SK-N-SH treated with all-trans-retinoic acid at 6 μM for 48 hours (cell line): Measurements from ENCODE around the gene FHIT.

ENCODE experiments used
- BACH2 ChIP-seq: fragments of 250-450 bp; sonication (Bioruptor Pico); IDR thresholded peaks from 2 replicates; pipeline ENCODE4 v1.9.0; 2021; ENCODE audit warnings: mild to moderate bottlenecking, borderline replicate concordance
- CREB5 ChIP-seq: fragments of 250-450 bp; sonication (Bioruptor Pico); IDR thresholded peaks from 2 replicates; pipeline ENCODE4 v1.5.1; 2020; ENCODE audit warnings: low read depth, mild to moderate bottlenecking, moderate library complexity
- CSDC2 ChIP-seq: fragments of 250-450 bp; sonication (Bioruptor Pico); IDR thresholded peaks from 2 replicates; pipeline ENCODE4 v1.5.0; 2020; ENCODE audit warnings: mild to moderate bottlenecking, moderate library complexity
- ESRRG ChIP-seq: fragments of 250-450 bp; sonication (Bioruptor Pico); IDR thresholded peaks from 2 replicates; pipeline ENCODE4 v1.6.1; 2021; ENCODE audit warnings: mild to moderate bottlenecking
- ISL1 ChIP-seq: fragments of 250-450 bp; sonication (Bioruptor Pico); IDR thresholded peaks from 2 replicates; pipeline ENCODE4 v2.1.2; 2022; ENCODE audit warnings: mild to moderate bottlenecking, moderate library complexity
- PATZ1 ChIP-seq: fragments of 250-450 bp; sonication (Bioruptor Pico); IDR thresholded peaks from 2 replicates; pipeline ENCODE4 v1.8.0; 2020; ENCODE audit warnings: mild to moderate bottlenecking, moderate library complexity, borderline replicate concordance
- RARB ChIP-seq: fragments of 250-450 bp; sonication (Bioruptor Pico); IDR thresholded peaks from 2 replicates; pipeline ENCODE4 v1.8.0; 2021; ENCODE audit warnings: mild to moderate bottlenecking, moderate library complexity

GRCh38 chr3:61138401-61138800 lies 112.9 kb downstream of the FHIT start:
- TF ChIP-seq CREB5 (CRISPR knock-in tag): no peak
- no peak for TF ChIP-seq BACH2
- no peak for TF ChIP-seq ISL1 (CRISPR knock-in tag)
- no peak for TF ChIP-seq RARB (CRISPR knock-in tag)
- TF ChIP-seq CSDC2 (CRISPR knock-in tag): no peak
- no peak for TF ChIP-seq ESRRG (CRISPR knock-in tag)
- no peak for TF ChIP-seq PATZ1 (CRISPR knock-in tag)
